Glomerular visceral epithelial cell (primary cell): ENCODE data around the gene RBM6.
A peak's percentile ranks its signal among the peaks of the same experiment; 100 is the strongest.
"Not testable (repeated sequence)": the region's sequence is repeated elsewhere in the genome, so short reads cannot be mapped to it uniquely, and the experiment has no call there.

ENCODE experiments used
- DNase-seq: peaks from one replicate; pipeline ENCODE4 v3.0.0-alpha.2; 2016; ENCODE audit errors: extremely low spot score

RBM6 gene, protein sequence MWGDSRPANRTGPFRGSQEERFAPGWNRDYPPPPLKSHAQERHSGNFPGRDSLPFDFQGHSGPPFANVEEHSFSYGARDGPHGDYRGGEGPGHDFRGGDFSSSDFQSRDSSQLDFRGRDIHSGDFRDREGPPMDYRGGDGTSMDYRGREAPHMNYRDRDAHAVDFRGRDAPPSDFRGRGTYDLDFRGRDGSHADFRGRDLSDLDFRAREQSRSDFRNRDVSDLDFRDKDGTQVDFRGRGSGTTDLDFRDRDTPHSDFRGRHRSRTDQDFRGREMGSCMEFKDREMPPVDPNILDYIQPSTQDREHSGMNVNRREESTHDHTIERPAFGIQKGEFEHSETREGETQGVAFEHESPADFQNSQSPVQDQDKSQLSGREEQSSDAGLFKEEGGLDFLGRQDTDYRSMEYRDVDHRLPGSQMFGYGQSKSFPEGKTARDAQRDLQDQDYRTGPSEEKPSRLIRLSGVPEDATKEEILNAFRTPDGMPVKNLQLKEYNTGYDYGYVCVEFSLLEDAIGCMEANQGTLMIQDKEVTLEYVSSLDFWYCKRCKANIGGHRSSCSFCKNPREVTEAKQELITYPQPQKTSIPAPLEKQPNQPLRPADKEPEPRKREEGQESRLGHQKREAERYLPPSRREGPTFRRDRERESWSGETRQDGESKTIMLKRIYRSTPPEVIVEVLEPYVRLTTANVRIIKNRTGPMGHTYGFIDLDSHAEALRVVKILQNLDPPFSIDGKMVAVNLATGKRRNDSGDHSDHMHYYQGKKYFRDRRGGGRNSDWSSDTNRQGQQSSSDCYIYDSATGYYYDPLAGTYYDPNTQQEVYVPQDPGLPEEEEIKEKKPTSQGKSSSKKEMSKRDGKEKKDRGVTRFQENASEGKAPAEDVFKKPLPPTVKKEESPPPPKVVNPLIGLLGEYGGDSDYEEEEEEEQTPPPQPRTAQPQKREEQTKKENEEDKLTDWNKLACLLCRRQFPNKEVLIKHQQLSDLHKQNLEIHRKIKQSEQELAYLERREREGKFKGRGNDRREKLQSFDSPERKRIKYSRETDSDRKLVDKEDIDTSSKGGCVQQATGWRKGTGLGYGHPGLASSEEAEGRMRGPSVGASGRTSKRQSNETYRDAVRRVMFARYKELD

DNA sequence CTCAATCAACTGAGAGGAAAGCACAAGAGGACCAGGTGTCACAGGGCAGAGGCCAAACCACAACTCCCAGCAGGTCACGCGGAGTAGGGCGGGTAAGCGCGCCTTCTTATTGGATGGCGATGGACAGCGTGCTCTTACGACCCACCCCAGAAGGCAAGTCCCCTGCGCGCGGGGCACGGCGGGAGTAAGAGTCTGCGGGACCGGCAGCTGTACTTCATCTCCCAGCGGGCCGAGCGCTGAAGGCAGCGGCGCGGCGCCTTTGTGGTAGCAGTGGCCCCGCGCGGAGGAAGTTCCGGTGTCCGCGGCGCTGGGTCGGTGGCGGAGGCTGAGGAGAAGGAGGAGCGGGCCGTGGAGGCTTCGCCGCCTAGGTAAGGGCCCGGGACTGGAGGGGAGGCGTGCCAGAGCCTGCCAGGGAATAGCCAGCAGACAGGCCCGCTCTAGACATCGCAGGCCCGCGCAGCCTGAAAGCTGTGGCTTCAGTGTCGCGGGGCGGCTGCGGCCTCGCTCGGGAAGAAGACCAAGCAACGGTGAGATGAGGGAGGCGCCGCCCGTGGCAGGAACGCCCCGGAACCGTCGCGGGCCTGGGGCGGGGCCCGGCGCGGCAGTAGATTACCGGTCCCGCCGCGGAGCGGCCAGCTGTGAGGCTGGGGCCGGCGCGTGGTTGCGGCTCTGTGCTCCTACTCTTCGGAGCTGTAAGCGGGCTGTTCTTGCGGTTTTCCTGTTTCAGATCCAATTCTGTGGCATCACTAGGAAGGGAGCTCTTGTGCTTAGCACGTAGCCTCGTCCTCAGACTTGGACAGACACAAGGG lies at the start of gene RBM6:
RBM6 (plus strand) TSS at position 293 of the 809 bp plus-strand sequence. CDS start 22,492 bp downstream, outside the sequence.
- DNase-seq, result peak; percentile 96

DNA sequence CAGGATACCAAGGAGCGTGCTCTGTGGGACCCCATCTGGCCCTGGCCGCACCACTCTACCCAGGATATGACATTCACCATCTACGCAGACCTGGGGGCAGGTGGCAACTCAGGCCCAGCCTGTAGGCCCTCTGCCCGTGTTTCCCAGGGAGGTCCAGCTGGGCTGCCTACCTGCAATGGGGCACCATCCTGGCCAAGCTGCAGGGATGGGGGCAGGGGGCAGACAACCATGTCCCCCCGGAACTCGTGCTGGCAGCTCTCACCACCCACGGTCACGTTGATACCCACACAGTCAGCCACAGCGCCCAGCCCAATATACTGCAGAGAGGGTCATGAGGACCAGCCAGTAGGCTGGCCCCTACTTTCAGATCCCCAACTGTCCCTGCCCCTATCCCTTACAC lies 44.2 kb upstream of the RBM6 start:
- no peak for DNase-seq

DNA sequence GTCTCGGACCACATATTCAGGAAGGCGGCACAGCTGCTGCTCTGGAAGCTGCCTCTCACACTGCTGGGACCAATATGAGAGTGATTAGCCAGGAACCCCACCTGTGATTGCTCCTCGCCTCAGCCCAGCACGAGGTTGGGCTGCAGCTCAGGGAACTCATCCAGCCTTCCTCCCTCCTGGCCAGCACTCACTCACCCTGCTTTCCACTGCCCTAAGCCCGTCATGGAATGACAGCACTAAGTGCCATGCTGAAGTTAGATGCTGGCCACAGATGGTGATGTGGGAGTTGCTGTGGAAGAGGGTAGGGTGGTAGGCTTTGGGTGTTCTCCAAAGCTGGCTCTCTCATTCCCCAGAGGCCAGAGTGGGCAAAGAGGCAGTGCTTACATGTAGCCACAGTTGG lies 43.6 kb upstream of the RBM6 start:
- DNase-seq, result no peak

DNA sequence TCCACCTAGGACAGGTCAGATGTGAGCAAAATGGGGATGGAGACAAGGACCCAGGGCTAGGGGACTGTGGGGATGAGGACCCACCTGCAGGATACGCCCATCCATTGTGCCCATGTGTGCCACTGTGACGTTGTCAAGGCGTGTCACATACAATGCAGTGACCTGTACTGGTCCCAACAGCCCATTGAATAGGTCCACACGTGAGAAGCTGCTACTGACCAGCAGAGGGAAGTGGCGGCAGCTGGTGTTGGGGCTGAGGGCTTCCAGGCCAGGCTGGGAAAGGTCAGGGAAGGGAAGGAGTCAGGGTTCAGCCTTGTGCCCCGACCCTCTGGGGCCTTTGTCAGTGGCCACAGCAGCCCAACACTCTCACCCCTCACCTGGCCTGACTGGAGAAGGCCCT lies 41.0 kb upstream of the RBM6 start:
- no peak for DNase-seq

DNA sequence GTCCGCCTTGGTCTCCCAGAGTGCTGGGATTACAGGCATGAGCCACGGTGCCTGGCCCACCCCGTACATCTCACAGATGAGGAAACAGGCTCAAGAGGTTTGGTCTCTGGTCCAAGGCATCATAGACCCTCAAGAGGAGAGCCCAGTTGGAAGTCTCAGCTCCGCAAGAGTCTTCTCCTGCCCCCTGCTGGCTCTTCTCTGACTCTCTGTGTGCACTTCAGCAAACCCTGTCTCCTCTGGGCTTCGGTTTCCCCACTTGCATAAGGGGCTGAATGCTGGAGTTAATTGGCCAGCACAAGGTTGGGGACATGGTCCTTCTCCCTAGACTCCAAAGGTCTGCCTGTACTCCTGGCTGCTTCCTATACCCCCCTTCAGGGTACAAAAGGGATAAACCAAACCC lies 40.1 kb upstream of the RBM6 start:
- DNase-seq, result no peak

DNA sequence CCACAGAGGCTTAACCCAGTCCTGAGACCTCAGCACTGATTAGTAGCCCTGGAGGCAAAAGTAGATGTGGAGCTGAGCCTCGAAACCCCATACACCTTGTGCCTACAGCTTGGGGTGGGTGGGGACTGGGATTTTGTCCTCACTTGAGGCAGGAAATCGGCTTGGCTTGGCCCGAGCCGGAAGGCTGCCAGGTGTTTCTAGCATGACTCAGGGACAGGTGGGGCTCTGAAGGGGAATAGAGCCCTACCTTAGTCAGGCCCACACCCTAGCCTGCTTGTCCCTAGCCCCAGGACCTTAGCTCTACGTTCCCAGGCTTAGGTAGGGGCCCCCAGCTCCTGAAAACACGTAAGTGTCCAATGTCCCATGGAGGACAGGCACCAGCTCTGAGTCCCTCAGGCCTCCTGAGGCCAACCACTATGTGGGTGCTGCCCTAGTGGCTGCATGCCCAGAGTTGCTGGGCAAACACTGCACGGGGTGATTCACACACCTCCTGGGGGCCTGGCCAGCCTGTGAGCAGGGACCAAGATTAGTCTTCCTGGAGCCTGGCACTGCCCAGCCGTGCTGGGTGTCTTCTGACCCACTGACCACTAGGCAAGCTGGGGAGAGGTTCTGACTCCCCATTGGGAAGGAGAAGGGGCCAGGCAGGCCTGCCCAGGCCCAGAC lies 39.3 kb upstream of the RBM6 start:
- DNase-seq, result peak; percentile 88

DNA sequence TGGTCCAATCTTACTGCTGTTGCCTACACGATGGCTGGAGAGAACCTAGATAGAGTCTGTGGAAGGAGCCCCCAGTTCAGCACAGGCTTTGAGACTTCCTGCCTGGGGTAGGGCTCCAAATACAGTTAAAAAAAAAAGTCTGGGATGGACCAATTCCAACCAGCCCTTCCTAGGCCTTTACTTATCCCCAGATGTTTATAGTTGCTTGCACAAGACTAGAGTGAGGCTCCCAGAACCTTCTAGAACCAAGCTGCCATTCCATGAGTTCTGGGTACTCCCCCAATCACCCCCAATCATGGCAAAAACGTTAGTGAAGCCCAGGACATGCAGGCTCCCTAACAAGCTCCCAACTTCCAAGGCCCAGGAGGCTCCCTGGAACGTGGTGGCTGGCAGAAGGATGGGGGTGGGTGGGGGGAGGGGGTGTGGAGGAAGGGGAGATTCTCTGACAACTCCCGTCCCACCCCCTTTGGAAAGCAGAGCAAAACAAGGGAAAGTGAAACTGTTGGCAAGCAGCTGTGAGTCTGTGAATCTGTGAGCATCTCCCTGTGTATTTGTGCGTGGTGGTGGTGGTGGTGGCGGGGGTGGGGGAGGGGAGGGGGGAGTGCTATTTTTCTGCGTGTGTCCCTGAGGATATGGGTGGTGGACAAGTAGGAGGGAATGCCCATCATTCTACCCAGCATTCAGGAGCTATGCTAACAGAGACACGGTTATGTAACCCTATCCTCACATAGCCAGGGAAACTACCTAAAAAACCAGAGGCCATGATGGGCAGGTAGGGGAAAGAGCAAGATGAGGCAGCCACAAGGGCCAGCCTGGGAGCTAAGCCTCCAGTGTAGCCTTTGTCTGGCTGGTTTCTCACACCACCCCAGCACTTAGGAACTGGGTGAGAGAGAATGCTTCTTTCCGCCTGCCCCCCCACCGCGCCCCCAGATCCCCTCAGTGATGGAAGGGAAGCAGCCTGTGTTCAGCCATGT lies 38.3 kb upstream of the RBM6 start:
- DNase-seq, result no peak

DNA sequence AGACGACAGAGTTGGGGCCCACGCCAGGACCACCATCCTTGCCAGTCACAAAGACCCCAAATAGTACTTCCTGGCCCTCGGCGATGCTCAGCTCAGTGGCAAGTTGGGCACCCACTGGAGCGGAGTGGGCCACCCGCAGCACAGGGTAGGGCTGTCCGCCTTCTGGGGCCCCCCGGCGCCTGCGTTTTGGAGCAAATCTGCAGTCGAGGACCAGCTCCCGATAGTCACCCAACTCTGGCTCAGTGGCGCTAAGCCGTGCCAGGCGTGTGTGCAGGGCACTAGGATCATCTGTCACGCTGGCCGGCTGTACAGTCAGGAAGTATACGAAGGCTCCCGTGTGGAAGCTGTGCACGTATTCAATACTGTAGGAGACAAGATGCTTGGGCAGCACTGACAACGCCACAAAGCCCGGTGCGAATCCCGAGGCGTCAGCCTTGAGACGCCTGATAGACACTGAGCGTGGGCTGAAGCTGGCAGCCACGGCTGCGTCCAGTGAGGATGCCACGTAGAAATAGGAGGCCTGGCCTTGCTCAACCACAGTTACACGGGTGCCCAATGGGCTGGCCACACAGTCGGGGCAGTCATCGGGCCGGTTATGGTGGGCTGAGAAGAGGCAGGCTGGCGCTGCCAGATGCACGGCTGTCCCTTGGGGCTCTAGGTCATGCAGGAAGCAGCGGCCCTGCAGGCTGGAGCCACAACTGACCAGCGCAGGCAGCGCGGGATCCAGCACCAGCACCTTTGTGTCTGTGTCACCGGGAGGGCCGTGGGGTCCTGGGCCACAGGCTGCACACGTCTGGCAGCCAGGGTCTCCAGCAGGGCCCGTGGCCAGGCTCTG lies 37.2 kb upstream of the RBM6 start:
- no peak for DNase-seq

DNA sequence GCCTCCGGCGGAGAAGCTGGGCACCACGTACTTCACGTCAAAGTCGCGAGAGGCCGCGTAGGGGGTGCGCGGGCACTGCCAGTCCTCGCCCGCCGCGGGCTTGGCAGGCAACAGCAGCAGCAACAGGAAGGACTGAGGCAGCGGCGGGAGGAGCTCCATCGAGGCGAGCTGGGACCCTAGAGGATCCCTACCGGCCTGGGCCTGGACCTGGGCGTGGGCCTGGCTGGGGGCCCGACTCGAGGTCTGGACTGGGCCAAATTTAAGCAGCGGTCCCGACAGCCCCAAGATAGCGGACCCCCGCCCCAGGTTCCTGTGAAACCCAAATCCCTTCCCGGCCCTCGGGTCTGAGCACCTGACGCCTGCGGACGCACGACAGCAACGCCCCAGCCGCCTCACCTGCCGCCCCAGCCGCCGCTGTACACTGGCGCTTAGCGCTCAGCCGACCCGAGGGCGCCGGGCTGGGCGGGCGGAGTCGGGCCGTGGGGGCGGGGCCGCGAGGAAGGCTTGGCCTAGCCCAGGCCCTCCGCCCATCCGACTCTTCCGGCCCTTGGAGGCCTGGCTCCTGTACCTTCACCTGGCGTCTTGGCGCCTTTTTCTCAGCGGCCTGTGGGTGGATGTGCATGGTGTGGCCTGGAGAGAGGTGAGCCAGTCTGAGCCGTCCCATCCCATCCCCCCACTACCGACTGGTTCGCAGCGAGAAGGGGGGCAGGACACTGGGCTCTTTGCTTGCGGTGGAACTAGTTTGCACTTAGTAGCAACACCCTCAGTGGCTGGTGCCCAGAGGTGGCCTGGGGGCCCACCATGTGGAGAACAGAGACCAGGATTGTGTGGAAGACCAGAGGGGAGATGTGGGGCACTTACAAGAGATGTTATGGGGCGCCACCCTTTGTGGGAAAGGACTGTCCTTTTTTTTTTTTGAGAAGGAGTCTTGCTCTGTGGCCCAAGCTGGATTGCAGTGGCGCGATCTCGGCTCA lies 36.2 kb upstream of the RBM6 start, which contains the start of gene MST1R:
MST1R (minus strand) TSS at position 423 of the 974 bp plus-strand sequence; CDS start at position 159, 264 bp downstream.
- no peak for DNase-seq

DNA sequence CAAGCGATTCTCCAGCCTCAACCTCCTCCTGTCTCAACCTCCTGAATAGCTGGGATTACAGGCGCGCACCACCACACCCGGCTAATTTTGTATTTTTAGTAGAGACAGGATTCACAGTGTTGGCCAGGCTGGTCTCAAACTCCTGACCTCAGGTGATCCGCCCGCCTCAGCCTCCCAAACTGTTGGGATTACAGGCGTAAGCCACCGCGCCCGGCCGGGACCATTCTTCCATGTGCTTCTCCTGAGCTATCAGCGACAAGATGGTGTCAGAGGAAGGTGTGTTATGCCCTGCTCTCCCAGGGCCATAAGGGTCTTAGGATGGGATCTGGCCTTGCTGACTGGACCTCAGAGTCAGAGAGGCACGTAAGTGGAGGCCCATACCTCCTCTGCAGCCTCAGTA lies 35.5 kb upstream of the RBM6 start:
- not testable (repeated sequence) for DNase-seq

DNA sequence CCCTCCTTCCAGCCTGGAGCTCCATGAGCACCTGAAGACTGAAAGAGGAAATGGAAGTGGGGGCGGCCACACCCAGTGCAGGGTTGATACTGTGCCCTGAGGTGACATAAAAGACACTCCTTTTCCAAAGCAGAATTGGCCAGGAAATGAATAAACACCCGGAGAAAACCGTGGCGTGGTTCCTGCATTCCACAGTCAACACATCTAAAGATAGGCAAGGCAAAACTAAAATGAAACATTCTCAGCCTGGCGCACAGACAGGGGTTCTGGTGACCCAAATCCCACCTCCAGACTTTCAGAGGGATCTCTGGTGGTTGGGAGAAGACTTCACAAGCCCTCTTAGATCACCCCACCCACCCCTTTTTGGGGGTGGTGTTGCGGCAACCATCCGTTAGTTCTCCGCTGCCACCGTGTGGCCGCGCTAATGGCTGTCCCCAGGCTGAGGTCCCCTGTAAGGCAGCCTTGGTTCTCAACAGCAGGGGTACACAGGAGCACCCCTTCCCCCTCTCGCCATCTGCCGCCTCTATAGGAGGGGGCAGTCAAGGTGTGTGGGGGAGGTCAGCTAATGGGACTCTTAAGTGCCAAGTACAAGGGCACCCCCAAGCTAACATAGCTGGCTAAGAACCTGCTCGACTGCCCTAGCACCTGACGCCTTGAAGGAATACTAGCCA lies 33.7 kb upstream of the RBM6 start:
- peak; percentile 21 for DNase-seq

DNA sequence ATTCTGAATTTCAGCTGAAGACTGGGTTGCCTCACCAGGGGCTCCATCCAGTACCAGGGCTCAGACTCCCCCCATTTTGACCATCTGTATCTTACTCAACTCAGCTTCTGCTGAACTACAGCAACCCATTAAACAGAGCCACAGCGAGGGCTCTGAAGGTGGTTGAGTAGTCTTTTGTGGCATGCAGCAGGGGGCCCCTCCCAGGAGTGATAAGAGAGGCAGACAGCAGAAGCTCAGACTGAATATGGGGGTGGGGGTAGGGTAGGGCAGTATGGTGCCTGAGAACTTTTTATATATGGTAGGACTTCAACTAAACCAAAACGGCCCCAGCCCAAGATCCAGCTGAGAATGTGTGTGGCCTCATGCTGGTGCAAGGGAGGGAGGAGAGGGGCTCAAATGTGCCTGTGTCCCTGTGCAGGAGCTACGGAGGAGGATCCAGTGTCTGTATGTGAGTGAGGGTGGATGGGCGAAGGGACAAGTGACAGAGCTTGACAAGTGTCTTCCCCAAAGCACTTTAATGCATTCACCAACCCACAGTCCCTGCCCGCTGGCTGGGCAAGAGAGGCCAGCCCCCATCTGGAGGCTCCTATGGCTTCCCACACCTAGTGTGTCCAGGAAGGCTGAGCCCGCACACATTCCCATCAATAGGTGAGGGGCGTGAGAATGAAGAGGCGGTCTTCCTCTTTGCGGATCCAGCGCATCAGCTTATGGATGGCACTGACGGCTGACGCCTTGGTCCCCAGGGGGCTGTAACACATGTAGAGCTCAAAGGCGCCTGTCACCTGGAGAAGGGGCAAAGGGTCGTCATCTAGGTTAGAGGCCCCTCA lies 31.4 kb upstream of the RBM6 start:
- DNase-seq, result no peak

DNA sequence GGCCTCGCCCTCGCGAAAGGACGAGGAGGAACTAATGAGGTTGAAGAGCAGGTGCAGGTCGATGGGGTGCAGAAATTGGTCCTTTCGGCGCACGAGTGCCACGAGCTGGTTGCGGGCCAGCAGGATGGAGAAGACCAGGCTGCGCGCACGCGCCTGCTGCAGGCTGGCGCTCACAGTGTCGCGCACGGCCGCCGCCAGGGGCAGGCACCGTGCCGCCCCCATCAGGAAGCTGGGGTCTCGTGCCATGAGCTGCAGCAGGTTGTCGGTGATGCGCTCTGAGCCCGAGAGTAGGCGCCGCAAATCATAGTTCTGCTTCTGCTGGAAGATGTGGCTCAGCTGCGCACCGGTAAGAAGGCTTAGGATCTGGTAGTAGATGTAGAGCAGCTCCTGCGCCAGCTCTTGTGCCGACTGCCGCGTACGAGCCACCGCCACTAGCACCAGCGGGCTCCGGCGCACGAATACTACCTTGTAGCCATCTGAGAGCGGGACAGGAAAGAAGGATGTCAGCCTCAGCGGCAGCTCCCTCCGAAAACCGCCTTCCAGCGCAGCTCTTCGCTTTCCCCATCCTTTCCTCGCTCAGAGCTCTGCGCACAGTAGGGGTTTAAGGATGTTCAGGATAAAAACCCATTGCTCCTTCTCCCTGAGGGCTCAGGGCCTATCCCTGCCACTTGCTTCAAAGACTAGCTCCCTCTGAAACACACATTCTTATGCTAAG lies 29.4 kb upstream of the RBM6 start:
- DNase-seq, result no peak

DNA sequence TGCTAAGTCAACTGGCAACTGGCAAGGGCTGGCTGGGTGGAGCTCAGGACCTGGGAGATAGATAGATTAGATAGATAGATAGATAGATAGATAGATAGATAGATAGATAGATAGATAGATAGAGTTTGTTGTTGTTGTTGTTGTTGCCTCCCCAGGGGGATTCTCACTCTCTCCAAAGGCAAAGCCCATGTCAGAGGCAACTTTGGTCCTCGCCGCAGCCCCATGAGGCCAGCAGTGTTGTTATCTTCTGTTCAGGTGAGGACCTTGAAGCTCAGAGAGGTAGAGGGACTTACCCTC lies 28.9 kb upstream of the RBM6 start:
- no peak for DNase-seq

DNA sequence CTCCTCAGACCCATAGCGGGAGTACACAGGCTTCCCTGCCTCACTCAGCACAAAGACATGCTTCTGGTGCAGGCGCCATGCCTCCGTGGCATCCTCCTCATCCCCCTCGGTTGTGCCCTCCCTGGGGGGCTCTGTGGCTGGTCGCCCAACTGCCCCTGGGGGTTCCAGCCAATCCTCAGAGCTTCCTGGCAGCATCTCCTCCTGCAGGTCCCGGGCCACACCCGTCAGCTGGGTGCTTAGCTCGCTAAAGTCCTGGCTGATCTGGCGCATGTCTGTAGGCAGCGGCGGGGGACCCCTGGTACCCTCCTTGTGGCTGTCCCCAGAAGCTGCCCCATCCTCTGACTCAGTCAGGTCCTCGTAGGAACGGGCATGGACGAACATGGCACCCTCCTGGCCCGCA lies 28.3 kb upstream of the RBM6 start:
- DNase-seq, result no peak

DNA sequence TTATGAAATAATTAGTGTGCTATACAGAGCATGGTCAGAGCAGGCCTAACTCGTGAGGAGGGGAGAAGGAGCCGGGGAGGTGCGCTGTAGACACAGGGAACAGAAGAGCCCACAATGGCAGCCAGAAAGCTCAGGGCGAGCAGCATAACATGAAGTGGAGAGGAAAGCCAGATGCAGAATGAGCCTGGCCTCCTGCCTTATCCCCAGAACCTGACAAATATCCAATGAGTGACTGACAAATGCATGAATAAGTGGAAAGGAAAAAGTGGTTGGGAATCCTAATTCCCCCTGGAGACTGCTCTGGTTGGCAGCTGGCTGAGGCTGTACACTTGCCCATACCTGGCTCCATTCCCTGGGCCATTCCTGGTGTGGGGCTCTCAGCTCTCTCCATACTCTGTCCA lies 27.1 kb upstream of the RBM6 start:
- DNase-seq, result no peak
